SH-SY5Y (cell line): Measurements from ENCODE around the gene GPR17.

Source experiments
- GATA2 ChIP-seq: IDR thresholded peaks from 2 replicates; pipeline ENCODE4 v1.6.1; 2011; ENCODE audit warnings: mild to moderate bottlenecking, low read depth, low read length
- GATA3 ChIP-seq: IDR thresholded peaks from 2 replicates; pipeline ENCODE4 v1.6.1; 2011; ENCODE audit warnings: low read depth, mild to moderate bottlenecking, low read length, moderate library complexity

GPR17 gene

DNA sequence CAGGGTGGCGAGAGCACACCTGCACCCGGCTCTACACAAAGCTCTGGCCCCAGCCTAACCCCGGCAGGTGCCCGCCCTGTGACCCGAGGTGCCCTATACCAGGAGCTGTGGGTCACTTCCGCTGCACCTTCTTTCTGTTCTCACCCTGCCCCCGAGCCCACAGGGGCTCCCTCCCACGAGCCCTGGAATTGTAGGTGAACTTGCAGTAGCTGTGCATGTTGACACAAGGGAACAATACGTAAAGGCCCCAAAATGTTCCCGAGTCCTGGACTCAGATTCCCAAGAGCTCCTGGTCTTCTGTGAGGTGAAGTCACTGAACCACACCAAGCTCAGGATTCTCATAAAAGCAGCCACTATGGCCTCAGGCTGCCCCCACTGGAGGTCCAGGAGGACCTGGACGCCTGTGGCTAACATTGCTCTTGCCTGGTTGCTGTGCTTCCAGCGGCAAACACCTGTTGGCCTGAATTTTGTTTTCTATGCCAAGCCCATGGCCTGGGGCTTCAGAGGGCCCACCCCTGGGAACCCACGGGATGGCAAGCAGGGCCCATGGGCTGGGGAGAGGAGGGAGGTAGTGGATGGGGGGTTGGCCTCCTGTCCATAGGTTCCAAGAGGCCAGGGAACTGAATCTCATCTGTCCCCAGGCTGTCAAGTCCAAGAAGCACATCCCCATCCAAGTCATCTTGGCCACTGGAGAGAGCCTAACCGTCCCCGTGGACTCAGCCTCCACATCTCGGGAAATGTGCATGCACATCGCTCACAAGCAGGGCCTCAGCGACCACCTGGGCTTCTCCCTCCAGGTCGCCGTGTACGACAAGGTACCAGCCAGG, 23.2 kb upstream of the GPR17 start:
- TF ChIP-seq GATA2: no peak
- no peak for TF ChIP-seq GATA3

DNA sequence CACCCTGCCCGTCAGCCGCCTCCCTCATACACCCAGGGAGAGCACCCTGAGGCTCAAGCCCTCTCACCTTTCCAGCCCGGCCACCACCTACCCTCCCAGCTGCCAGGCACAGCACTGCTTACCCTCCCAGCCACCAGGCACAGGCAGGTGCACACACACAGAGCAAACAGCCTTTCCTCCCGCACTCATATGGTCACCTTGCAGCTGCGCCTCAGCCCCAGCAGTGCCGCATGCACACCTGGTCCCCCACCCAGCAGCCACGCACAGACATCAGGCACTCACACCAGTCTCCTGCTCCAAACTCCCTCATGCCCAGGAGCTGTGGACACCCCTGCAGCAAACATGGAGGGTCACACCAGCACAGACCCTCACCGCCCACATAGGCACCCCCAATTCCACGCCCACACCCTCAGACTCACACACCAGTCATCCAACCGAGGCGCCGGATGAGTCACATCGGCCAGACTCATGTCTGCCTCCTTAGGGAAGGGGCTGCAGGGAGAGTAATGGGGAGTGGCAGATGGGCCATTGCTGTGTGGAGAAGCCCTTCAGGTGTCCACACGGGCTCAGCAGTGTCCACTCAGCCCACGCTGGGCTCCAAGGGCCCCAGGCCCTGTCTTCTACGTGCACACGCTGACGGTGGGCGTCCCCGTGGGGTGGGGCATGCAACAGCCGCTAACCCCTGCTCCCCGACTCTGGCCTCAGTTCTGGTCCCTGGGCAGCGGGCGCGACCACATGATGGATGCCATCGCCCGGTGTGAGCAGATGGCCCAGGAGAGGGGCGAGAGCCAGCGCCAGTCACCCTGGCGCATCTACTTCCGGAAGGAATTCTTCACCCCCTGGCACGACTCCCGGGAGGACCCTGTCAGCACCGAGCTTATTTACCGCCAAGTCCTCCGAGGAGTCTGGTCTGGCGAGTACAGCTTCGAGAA, 22.3 kb upstream of the GPR17 start:
- TF ChIP-seq GATA3: no peak
- TF ChIP-seq GATA2: no peak

- TF ChIP-seq GATA3: no peak
- no peak for TF ChIP-seq GATA2
Observed at GRCh38 chr2:127624320-127624755, 21.6 kb upstream of the GPR17 start.

DNA sequence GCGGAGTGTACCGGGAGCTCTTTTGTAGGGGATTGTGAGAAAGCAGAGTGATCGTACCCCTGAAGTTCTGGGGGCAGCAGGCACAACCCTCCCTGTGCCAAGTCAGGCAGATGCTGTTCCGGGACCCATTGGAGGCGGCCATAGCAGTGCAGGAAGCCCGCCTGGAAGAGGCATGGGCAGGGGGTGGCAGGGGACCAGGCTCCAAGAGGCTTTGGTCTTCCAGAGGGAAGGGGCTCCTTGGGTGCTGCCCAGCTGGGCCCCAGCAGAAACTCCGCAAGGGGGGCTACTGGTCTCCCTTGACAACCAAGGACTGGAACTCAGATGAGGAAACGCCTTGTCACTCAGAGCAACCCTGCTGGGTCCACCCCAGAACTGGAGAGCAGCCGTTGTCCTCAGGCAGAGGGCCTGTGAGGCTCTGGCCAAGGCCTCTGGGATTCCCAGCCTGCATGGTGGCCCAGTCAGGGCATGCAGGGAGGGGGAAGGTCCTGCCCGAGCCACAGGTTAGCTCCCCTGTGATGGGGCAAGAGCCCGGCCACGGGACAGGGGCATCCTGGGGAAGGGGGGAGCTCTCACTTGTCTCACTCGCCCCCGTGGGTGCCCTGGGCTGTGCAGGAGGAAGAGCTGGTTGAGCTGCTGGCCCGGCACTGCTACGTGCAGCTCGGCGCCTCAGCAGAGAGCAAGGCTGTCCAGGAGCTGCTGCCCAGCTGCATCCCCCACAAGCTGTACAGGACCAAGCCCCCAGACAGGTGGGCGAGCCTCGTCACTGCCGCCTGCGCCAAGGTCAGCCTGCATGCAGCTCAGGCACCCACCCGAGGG, 21.0 kb upstream of the GPR17 start:
- TF ChIP-seq GATA3: no peak
- no peak for TF ChIP-seq GATA2

- no peak for TF ChIP-seq GATA3
- no peak for TF ChIP-seq GATA2
Observed at GRCh38 chr2:127625572-127625951, 20.4 kb upstream of the GPR17 start.

GRCh38 chr2:127626175-127626574, 19.8 kb upstream of the GPR17 start:
- TF ChIP-seq GATA3 (no peak), GATA2 (no peak)

DNA sequence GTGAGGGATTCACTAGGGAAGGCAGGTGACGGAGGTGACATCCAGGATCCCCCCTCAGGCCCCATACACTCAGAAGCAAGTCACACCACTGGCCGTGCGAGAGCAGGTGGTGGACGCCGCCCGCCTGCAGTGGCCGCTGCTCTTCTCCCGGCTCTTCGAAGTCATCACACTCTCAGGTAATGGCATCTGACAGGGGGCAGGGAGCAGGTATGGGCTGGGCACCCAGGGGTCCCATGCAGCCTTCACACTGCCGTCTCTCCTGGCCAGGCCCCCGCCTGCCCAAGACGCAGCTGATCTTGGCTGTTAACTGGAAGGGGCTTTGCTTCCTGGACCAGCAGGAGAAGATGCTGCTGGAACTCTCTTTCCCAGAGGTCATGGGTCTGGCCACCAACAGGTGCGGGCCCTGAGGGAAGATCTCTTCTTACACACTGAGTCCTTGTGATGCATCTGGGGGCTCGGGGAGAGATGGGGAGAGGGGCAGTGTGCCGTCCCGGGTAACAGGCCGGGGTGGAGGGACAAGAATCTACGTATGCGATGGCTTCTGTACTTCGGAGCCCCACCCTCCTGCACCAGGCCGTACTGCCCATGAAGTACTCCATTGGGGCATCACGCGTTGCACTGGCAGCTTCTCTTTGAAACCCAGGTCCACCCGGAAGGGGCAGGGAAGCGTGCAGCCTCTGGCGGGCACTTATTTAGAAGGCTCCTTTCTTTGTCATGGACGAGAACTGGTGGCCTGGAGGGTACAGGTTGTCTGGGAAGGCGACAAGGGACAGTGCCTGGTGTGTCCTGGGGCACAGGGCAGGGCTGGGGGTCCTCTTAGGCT, 18.8 kb upstream of the GPR17 start:
- TF ChIP-seq GATA3 (no peak), GATA2 (no peak)

GRCh38 chr2:127627740-127628571, 18.0 kb upstream of the GPR17 start:
- TF ChIP-seq GATA3: no peak
- TF ChIP-seq GATA2: no peak

- no peak for TF ChIP-seq GATA2
- no peak for TF ChIP-seq GATA3
Observed at GRCh38 chr2:127628767-127629614, 17.0 kb upstream of the GPR17 start.

DNA sequence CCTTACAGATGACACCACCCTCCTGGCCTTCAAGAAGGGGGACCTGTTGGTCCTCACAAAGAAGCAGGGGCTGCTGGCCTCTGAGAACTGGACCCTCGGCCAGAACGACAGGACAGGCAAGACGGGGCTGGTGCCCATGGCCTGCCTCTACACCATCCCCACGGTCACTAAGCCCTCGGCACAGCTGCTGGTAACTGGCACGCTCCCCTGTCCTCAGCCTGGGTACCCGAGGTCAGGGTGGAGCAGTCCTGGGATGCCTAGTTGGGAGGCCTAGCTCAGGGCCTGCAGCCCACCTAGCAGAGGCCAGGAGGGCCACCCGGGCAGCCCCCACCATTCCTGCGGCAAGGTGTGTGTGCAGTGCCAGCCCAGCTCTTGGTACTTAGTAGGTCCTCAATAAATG, 16.3 kb upstream of the GPR17 start:
- TF ChIP-seq GATA3 (no peak), GATA2 (no peak)

DNA sequence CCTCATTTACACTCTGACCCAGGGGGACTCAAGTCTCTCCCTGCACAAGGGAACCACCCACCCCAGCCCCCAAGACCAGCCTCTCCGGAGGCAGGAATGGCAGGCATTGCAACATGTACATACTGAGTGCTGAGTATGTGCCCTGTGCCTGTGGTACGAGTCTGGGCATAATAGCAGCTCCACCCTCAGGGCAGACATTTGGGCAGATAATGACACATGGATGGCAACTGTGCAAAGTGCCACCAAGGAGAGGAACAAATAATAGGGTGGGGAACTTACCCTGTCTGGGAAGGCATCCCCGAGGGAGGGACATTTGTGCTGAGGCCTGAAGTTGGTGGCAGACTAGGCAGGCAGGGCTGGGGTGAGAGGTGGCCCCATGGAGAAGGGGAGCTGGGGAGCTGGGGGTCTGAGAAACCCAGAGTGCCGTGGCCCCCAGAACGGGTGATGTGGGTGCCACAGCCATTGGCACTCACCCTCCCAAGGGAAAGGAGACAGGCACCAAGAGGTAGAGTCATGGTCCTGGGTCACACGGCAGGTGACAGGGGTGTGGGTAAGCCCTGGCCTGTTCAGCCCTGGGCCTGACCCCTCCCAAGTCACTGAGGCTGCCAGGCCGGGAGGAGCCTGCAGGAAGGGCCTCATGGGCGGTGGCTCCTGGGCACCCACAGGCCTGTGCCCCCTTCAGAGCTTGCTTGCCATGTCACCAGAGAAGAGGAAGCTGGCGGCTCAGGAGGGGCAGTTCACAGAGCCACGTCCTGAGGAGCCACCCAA, 15.7 kb upstream of the GPR17 start:
- no peak for TF ChIP-seq GATA2
- TF ChIP-seq GATA3: no peak
